ENCODE results near the gene ERVK3-1. TPM values are rescaled to one million over a fixed set of nuclear protein-coding genes. Genes with fewer than 3 reads are reported as not detected.

The ERVK3-1 gene
- total and polyA plus RNA-seq, 2 of the 8 experiments (the other 6 are each of a cell fraction or from before 2014, with no cell fraction given) = 29.9 to 31.5 TPM

DNA sequence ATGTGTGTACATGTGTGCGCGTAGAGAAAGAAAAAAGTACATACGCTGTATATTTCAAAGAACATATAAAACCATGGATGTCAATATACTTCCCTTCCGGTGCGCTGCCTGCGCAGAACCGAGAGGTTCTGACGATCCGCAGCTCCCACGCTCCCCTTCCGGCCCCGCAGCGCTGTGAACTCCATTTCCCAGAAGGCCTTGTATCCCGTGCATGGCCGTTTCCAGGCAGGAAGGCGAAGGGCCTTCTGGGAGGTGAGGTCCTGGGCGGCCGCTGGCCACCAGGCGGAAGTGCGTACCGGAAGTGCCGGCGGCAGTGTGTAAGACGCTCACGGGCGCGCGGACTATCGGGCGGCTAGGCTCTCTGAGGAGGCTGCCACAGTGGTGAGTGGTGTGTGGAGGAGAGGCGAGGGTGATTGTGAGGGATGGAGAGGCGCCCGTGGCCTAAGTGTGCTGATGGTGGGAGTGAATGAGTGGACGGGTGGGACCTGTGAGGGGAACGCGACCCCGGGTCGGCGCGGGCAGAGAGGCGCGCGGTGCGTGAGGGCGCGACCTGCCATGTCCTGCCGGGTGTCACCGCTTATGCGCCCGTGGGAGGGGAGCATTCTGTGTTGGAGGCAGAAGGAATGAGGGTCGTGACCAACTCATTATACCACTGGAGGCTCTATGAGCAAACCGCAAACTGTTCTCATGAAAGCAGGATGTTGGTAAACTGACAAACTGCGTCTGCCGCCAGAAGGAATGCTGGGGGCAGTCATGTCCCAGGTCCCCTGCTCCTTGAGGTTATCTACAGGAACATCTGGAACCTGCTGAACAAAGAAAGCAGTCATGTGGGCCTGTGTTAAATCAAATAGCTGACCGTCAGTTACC, at the start of gene ERVK3-1 (continued):
- TF ChIP-seq, protein P1, sequence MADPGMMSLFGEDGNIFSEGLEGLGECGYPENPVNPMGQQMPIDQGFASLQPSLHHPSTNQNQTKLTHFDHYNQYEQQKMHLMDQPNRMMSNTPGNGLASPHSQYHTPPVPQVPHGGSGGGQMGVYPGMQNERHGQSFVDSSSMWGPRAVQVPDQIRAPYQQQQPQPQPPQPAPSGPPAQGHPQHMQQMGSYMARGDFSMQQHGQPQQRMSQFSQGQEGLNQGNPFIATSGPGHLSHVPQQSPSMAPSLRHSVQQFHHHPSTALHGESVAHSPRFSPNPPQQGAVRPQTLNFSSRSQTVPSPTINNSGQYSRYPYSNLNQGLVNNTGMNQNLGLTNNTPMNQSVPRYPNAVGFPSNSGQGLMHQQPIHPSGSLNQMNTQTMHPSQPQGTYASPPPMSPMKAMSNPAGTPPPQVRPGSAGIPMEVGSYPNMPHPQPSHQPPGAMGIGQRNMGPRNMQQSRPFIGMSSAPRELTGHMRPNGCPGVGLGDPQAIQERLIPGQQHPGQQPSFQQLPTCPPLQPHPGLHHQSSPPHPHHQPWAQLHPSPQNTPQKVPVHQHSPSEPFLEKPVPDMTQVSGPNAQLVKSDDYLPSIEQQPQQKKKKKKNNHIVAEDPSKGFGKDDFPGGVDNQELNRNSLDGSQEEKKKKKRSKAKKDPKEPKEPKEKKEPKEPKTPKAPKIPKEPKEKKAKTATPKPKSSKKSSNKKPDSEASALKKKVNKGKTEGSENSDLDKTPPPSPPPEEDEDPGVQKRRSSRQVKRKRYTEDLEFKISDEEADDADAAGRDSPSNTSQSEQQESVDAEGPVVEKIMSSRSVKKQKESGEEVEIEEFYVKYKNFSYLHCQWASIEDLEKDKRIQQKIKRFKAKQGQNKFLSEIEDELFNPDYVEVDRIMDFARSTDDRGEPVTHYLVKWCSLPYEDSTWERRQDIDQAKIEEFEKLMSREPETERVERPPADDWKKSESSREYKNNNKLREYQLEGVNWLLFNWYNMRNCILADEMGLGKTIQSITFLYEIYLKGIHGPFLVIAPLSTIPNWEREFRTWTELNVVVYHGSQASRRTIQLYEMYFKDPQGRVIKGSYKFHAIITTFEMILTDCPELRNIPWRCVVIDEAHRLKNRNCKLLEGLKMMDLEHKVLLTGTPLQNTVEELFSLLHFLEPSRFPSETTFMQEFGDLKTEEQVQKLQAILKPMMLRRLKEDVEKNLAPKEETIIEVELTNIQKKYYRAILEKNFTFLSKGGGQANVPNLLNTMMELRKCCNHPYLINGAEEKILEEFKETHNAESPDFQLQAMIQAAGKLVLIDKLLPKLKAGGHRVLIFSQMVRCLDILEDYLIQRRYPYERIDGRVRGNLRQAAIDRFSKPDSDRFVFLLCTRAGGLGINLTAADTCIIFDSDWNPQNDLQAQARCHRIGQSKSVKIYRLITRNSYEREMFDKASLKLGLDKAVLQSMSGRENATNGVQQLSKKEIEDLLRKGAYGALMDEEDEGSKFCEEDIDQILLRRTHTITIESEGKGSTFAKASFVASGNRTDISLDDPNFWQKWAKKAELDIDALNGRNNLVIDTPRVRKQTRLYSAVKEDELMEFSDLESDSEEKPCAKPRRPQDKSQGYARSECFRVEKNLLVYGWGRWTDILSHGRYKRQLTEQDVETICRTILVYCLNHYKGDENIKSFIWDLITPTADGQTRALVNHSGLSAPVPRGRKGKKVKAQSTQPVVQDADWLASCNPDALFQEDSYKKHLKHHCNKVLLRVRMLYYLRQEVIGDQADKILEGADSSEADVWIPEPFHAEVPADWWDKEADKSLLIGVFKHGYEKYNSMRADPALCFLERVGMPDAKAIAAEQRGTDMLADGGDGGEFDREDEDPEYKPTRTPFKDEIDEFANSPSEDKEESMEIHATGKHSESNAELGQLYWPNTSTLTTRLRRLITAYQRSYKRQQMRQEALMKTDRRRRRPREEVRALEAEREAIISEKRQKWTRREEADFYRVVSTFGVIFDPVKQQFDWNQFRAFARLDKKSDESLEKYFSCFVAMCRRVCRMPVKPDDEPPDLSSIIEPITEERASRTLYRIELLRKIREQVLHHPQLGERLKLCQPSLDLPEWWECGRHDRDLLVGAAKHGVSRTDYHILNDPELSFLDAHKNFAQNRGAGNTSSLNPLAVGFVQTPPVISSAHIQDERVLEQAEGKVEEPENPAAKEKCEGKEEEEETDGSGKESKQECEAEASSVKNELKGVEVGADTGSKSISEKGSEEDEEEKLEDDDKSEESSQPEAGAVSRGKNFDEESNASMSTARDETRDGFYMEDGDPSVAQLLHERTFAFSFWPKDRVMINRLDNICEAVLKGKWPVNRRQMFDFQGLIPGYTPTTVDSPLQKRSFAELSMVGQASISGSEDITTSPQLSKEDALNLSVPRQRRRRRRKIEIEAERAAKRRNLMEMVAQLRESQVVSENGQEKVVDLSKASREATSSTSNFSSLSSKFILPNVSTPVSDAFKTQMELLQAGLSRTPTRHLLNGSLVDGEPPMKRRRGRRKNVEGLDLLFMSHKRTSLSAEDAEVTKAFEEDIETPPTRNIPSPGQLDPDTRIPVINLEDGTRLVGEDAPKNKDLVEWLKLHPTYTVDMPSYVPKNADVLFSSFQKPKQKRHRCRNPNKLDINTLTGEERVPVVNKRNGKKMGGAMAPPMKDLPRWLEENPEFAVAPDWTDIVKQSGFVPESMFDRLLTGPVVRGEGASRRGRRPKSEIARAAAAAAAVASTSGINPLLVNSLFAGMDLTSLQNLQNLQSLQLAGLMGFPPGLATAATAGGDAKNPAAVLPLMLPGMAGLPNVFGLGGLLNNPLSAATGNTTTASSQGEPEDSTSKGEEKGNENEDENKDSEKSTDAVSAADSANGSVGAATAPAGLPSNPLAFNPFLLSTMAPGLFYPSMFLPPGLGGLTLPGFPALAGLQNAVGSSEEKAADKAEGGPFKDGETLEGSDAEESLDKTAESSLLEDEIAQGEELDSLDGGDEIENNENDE (IDR thresholded peaks at IDR 0.05; ENCODE audit: insufficient replicate concordance, low read length) = no peak
- no peak for TF ChIP-seq CTBP2 (IDR thresholded peaks at IDR 0.05; ENCODE audit: borderline replicate concordance, insufficient read depth, insufficient read length, low read length)
- TF ChIP-seq POLR2AphosphoS5 (IDR thresholded peaks at IDR 0.05; ENCODE audit: low read depth, low read length) = peak; percentile 76
- TF ChIP-seq RXRA (IDR thresholded peaks at IDR 0.05; ENCODE audit: insufficient read depth, low read depth, low read length) = no peak
- no peak for TF ChIP-seq GTF2F1 (IDR thresholded peaks at IDR 0.05; ENCODE audit: borderline replicate concordance, low read depth, low read length)
- peak; percentile 94 for TF ChIP-seq SIX5 (IDR thresholded peaks at IDR 0.05; ENCODE audit: low read depth, low read length)
- TF ChIP-seq GABPA (IDR thresholded peaks at IDR 0.05; ENCODE audit: borderline replicate concordance, insufficient read depth, low read length) = peak; percentile 93
- TF ChIP-seq TBP (IDR thresholded peaks at IDR 0.05; ENCODE audit: low read depth, low read length) = 0 out of 2 replicates have a peak, but pooled peaks have one; percentile 55
- no peak for TF ChIP-seq BRCA1 (IDR thresholded peaks at IDR 0.05; ENCODE audit: low read depth, low read length)
